ENCODE data around the gene RNF208.

RNF208 gene

DNA sequence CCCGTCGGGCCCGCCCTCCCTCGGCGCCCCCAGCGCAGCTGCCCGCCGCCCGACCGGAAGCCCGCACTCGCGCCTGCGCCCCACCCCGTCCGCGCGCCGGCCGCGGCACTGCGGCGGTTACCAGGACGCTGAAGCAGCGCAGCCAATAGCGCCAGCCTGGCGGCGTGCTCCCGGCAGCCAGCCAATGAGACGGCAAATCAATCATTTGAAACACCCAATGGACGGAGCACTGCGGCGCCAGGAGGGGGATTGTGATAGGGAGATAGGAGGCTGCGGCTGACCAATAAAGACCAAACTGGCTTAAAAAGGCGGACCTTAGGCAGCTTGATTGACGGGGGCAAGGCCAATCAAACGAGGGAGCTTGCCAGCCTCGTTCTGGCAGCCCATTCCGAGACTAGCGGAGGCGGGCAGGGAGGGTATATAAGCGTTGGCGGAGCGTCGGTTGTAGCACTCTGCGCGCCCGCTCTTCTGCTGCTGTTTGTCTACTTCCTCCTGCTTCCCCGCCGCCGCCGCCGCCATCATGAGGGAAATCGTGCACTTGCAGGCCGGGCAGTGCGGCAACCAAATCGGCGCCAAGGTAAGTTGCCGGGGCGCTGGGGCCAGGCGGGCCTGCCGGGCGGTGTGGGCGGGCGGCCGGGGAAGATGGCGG lies 18.9 kb upstream of the RNF208 start, which contains the start of gene TUBB4B (continued):
- no peak for TF ChIP-seq ZNF626 (tag by site-specific recombination; IDR thresholded peaks at IDR 0.05)
- TF ChIP-seq ZNF112 (tag by site-specific recombination; IDR thresholded peaks at IDR 0.05) = no peak
- TF ChIP-seq SCRT1 (tag by site-specific recombination; IDR thresholded peaks at IDR 0.05; ENCODE audit: borderline replicate concordance) = no peak
- TF ChIP-seq PBX3 (CRISPR knock-in tag; IDR thresholded peaks at IDR 0.05) = peak; percentile 100
- TF ChIP-seq ZXDB (tag by site-specific recombination; IDR thresholded peaks at IDR 0.05) = peak; percentile 15
- no peak for TF ChIP-seq ZNF221 (tag by site-specific recombination; IDR thresholded peaks at IDR 0.05; ENCODE audit: borderline replicate concordance)
- TF ChIP-seq INSM2 (tag by site-specific recombination; IDR thresholded peaks at IDR 0.05) = 0 out of 2 replicates have a peak, but pooled peaks have one; percentile 57
- TF ChIP-seq ZNF585B (tag by site-specific recombination; IDR thresholded peaks at IDR 0.05) = no peak
- no peak for TF ChIP-seq ZNF623 (tag by site-specific recombination; IDR thresholded peaks at IDR 0.05)
- TF ChIP-seq ZNF621 (tag by site-specific recombination; IDR thresholded peaks at IDR 0.05) = no peak
- TF ChIP-seq ZNF302 (tag by site-specific recombination; IDR thresholded peaks at IDR 0.05; ENCODE audit: low read depth) = no peak
- no peak for TF ChIP-seq BCL11A (tag by site-specific recombination; IDR thresholded peaks at IDR 0.05; ENCODE audit: low read depth)
- TF ChIP-seq, protein P1, sequence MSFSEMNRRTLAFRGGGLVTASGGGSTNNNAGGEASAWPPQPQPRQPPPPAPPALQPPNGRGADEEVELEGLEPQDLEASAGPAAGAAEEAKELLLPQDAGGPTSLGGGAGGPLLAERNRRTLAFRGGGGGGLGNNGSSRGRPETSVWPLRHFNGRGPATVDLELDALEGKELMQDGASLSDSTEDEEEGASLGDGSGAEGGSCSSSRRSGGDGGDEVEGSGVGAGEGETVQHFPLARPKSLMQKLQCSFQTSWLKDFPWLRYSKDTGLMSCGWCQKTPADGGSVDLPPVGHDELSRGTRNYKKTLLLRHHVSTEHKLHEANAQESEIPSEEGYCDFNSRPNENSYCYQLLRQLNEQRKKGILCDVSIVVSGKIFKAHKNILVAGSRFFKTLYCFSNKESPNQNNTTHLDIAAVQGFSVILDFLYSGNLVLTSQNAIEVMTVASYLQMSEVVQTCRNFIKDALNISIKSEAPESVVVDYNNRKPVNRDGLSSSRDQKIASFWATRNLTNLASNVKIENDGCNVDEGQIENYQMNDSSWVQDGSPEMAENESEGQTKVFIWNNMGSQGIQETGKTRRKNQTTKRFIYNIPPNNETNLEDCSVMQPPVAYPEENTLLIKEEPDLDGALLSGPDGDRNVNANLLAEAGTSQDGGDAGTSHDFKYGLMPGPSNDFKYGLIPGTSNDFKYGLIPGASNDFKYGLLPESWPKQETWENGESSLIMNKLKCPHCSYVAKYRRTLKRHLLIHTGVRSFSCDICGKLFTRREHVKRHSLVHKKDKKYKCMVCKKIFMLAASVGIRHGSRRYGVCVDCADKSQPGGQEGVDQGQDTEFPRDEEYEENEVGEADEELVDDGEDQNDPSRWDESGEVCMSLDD (tag by site-specific recombination; IDR thresholded peaks at IDR 0.05) = no peak
- TF ChIP-seq ZNF837 (tag by site-specific recombination; IDR thresholded peaks at IDR 0.05) = no peak
- TF ChIP-seq ZNF324 (tag by site-specific recombination; IDR thresholded peaks at IDR 0.05) = 0 out of 2 replicates have a peak, but pooled peaks have one; percentile 42
- no peak for TF ChIP-seq ZNF664 (tag by site-specific recombination; IDR thresholded peaks at IDR 0.05)
- 0 out of 2 replicates have a peak, but pooled peaks have one; percentile 28 for TF ChIP-seq ZNF24 (tag by site-specific recombination; IDR thresholded peaks at IDR 0.05)
- no peak for TF ChIP-seq ZNF629 (tag by site-specific recombination; IDR thresholded peaks at IDR 0.05)
- TF ChIP-seq ZNF23 (tag by site-specific recombination; IDR thresholded peaks at IDR 0.05; ENCODE audit: borderline replicate concordance) = no peak
- TF ChIP-seq ZSCAN30 (tag by site-specific recombination; IDR thresholded peaks at IDR 0.05) = peak; percentile 69
- TF ChIP-seq GFI1B (tag by site-specific recombination; IDR thresholded peaks at IDR 0.05) = no peak
- TF ChIP-seq HOXD13 (CRISPR knock-in tag; IDR thresholded peaks at IDR 0.05; ENCODE audit: borderline replicate concordance) = no peak
- no peak for TF ChIP-seq ZNF776 (tag by site-specific recombination; IDR thresholded peaks at IDR 0.05; ENCODE audit: borderline replicate concordance)
- TF ChIP-seq WT1 (tag by site-specific recombination; IDR thresholded peaks at IDR 0.05) = no peak; the same call in 1 of the 2 replicates
- no peak for TF ChIP-seq ZNF777 (tag by site-specific recombination; IDR thresholded peaks at IDR 0.05; ENCODE audit: borderline replicate concordance)
- no peak for TF ChIP-seq ZNF791 (tag by site-specific recombination; IDR thresholded peaks at IDR 0.05)
- no peak for TF ChIP-seq ZNF658 (tag by site-specific recombination; IDR thresholded peaks at IDR 0.05)
- TF ChIP-seq, protein P2, sequence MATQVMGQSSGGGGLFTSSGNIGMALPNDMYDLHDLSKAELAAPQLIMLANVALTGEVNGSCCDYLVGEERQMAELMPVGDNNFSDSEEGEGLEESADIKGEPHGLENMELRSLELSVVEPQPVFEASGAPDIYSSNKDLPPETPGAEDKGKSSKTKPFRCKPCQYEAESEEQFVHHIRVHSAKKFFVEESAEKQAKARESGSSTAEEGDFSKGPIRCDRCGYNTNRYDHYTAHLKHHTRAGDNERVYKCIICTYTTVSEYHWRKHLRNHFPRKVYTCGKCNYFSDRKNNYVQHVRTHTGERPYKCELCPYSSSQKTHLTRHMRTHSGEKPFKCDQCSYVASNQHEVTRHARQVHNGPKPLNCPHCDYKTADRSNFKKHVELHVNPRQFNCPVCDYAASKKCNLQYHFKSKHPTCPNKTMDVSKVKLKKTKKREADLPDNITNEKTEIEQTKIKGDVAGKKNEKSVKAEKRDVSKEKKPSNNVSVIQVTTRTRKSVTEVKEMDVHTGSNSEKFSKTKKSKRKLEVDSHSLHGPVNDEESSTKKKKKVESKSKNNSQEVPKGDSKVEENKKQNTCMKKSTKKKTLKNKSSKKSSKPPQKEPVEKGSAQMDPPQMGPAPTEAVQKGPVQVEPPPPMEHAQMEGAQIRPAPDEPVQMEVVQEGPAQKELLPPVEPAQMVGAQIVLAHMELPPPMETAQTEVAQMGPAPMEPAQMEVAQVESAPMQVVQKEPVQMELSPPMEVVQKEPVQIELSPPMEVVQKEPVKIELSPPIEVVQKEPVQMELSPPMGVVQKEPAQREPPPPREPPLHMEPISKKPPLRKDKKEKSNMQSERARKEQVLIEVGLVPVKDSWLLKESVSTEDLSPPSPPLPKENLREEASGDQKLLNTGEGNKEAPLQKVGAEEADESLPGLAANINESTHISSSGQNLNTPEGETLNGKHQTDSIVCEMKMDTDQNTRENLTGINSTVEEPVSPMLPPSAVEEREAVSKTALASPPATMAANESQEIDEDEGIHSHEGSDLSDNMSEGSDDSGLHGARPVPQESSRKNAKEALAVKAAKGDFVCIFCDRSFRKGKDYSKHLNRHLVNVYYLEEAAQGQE (tag by site-specific recombination; IDR thresholded peaks at IDR 0.05) = no peak; the same call in 1 of the 2 replicates
- TF ChIP-seq HIC1 (tag by site-specific recombination; IDR thresholded peaks at IDR 0.05) = no peak
- TF ChIP-seq KLF1 (tag by site-specific recombination; IDR thresholded peaks at IDR 0.05) = no peak; the same call in 1 of the 2 replicates

Data from HEK293 (cell line).